Natural killer cell (primary cell): ENCODE data around the gene PKDREJ. TPM values are rescaled to one million over a fixed set of nuclear protein-coding genes. Genes with fewer than 3 reads are reported as not detected.

ENCODE experiments used
- ATAC-seq, 3 donors: fragments of 150-1000 bp in 2 of 3; fragments of 200-7000 bp in 1 of 3; cut with Tn5 transposase; 1 replicate in 1 of 3; 2 replicates in 2 of 3; pipeline ENCODE4 v1.10.0; 2021; ENCODE audit warnings: mild to moderate bottlenecking in 2 of 3, moderate library complexity in 2 of 3
- DNase-seq, 2 donors: peaks; one replicate each; pipeline versions ENCODE4 v3.0.0 to v3.0.0-alpha.2; 2013 to 2021; ENCODE audit warnings: mixed read lengths in 1 of 2
- H3K27ac ChIP-seq: one replicate; pipeline ENCODE4 v1.5.1; 2013; ENCODE audit warnings: mild to moderate bottlenecking, low read length
- H3K27me3 ChIP-seq: one replicate; pipeline ENCODE4 v1.6.1; 2013; ENCODE audit warnings: low read length; ENCODE audit not compliant: control insufficient read depth, insufficient read depth
- H3K36me3 ChIP-seq: one replicate; pipeline ENCODE4 v1.6.1; 2013; ENCODE audit warnings: low read length; ENCODE audit not compliant: control insufficient read depth, insufficient read depth
- H3K4me1 ChIP-seq: one replicate; pipeline ENCODE4 v1.6.1; 2013; ENCODE audit warnings: low read length; ENCODE audit not compliant: control insufficient read depth, insufficient read depth
- H3K4me3 ChIP-seq: one replicate; pipeline ENCODE4 v1.5.1; 2013; ENCODE audit warnings: low read length
- H3K9me3 ChIP-seq: one replicate; pipeline ENCODE4 v1.6.1; 2013; ENCODE audit warnings: low read length; ENCODE audit not compliant: control insufficient read depth, insufficient read depth
- H3K27ac Mint-ChIP-seq, 2 donors: one replicate each; pipeline ENCODE4 v1.8.0; 2022; ENCODE audit warnings: mild to moderate bottlenecking in 2 of 2, mixed read lengths in 2 of 2, moderate library complexity in 1 of 2
- H3K27me3 Mint-ChIP-seq, 2 donors: one replicate each; pipeline ENCODE4 v1.8.0; 2022; ENCODE audit warnings: low read depth in 2 of 2, mixed read lengths in 2 of 2
- H3K36me3 Mint-ChIP-seq: one replicate; pipeline ENCODE4 v1.8.0; 2022; ENCODE audit warnings: mixed read lengths
- H3K4me1 Mint-ChIP-seq, 2 donors: one replicate each; pipeline ENCODE4 v1.8.0; 2022; ENCODE audit warnings: mixed read lengths in 2 of 2
- H3K4me3 Mint-ChIP-seq: one replicate; pipeline ENCODE4 v1.8.0; 2022; ENCODE audit warnings: mild to moderate bottlenecking, moderate library complexity, mixed read lengths
- H3K9me3 Mint-ChIP-seq, 2 donors: one replicate each; pipeline ENCODE4 v1.8.0; 2022; ENCODE audit warnings: mixed read lengths in 2 of 2
- WGBS: methylation state at CpG from one replicate; pipeline ENCODE4 v1.1.7; 2013; ENCODE audit warnings: missing lambda C conversion rate; ENCODE audit not compliant: insufficient coverage; 5-methylcytosine and 5-hydroxymethylcytosine counted together
- intact Hi-C: fragments of 100-400 bp; cut with micrococcal nuclease; formaldehyde crosslinking; loops from one replicate; pipeline ENCODE4 v1.14.2; 2022
- total RNA-seq, 4 donors: library from RNA; stranded (reverse); fragments of 120-200 nt in 1 of 4; gene quantifications; one replicate each; pipeline versions ENCODE4 v1.2.3 to v1.2.4, GENCODE V29; 2013 to 2022
- TF ChIP-seq, protein P1 (sequence below): fragments of 200-600 bp; IDR thresholded peaks from one replicate; pipeline ENCODE4 v1.8.0; 2022; ENCODE audit warnings: antibody characterized with exemption

The PKDREJ gene
- total RNA-seq, 3 donors from 2014 or later (not counting 1 experiment from before 2014, with no cell fraction given) = 0.07 to 0.25 (median 0.20) TPM

DNA sequence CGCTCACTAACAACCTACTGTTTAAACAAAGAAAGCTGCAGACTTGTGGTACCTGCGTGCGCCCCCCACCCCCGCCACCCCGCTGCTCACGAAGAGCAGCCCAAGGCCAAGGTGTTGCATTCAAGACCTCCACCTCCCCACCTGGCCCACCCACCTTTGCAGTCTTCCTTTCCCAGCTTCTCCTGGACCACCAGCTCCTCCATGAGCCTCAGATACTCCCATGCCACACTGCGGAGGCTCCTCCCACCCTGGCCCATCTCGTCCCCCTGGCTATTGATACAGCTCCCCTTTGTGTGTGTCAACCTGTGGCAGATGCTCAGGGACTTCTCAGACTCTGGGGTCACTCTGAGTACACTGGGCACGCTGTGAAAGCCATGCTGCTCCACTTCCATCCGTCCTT lies 17.0 kb downstream of the PKDREJ start:
- H3K9me3 Mint-ChIP-seq = no peaks in the 10 kb centered on the region

DNA sequence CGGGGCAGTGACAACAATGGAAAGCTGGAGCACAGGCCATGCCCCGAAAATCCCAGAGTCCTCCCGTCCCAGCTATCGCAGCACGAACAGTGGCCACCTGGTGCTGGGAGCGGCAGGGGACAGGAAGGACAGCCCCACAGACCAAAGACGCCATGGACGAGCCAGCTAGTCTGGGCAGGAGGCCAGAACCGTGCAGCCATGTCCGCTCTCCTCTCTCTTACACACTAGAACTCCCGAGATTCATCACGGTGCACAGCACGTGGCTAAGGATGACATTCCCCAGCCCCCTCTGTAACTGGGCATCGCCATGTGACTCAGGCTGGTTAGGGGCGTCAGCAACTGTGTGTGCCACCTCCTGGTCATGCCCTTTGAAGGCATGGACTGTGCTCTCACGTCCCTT lies 17.6 kb downstream of the PKDREJ start:
- H3K27me3 ChIP-seq = no peaks in the 10 kb centered on the region
- no peak overlapping the region for H3K4me3 ChIP-seq
- Mint-ChIP-seq H3K27me3 (no peaks in the 10 kb centered on the region), H3K27ac (no peak overlapping the region), H3K4me1 (peaks cover 6 to 24% of the 10 kb centered on the region in 2 donors), H3K36me3 (no peaks in the 10 kb centered on the region), H3K4me3 (no peak overlapping the region), H3K9me3 (no peaks in the 10 kb centered on the region)
- peaks cover 13% of the 10 kb centered on the region for H3K4me1 ChIP-seq
- no peak for ATAC-seq
- 95% methylated on average over 16 of the region's 16 CpGs for whole genome bisulfite sequencing
- TF ChIP-seq, protein P1, sequence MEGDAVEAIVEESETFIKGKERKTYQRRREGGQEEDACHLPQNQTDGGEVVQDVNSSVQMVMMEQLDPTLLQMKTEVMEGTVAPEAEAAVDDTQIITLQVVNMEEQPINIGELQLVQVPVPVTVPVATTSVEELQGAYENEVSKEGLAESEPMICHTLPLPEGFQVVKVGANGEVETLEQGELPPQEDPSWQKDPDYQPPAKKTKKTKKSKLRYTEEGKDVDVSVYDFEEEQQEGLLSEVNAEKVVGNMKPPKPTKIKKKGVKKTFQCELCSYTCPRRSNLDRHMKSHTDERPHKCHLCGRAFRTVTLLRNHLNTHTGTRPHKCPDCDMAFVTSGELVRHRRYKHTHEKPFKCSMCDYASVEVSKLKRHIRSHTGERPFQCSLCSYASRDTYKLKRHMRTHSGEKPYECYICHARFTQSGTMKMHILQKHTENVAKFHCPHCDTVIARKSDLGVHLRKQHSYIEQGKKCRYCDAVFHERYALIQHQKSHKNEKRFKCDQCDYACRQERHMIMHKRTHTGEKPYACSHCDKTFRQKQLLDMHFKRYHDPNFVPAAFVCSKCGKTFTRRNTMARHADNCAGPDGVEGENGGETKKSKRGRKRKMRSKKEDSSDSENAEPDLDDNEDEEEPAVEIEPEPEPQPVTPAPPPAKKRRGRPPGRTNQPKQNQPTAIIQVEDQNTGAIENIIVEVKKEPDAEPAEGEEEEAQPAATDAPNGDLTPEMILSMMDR = no peak
- intact Hi-C loops = no loop called here
- peaks cover 10% of the 10 kb centered on the region for H3K36me3 ChIP-seq
- H3K27ac ChIP-seq = no peak overlapping the region
- no peaks in the 10 kb centered on the region for H3K9me3 ChIP-seq
- no peak for DNase-seq

More for the DNA sequence above, 17.0 kb downstream of the PKDREJ start:
- ATAC-seq (no peak), DNase-seq (no peak)
- H3K27me3 Mint-ChIP-seq = no peaks in the 10 kb centered on the region
- H3K36me3 Mint-ChIP-seq = no peaks in the 10 kb centered on the region
- Histone ChIP-seq H3K9me3 (no peaks in the 10 kb centered on the region), H3K36me3 (peaks cover 10% of the 10 kb centered on the region), H3K4me1 (peaks cover 15% of the 10 kb centered on the region), H3K27ac (no peak overlapping the region), H3K27me3 (no peaks in the 10 kb centered on the region), H3K4me3 (no peak overlapping the region)
- intact Hi-C loops = no loop called here
- H3K4me1 Mint-ChIP-seq = peaks cover 9 to 29% of the 10 kb centered on the region in 2 donors
- 97% methylated on average over 10 of the region's 10 CpGs for WGBS
- no peak overlapping the region for H3K27ac Mint-ChIP-seq
- TF ChIP-seq, protein P1 = no peak
- H3K4me3 Mint-ChIP-seq = no peak overlapping the region

DNA sequence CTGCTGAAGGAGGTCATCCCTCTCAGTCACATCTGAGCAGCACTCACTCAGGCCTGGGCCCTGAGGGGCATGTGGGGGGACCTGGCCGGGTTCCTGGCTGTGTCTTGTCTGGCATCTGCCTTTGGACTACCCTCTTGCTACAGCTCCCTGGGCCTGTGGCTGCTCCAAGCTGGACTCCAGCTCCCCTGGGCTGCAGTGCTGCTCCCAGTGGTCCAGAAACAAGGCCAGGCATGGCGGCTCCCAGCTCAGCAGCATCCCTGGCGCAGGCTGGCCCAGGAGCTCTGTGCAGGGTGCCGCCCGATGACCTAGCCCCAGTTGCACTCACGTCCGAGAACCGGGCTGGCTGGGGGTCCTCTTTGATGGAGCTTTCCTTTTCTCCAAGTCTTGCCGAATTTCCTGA lies 18.4 kb downstream of the PKDREJ start:
- H3K27me3 Mint-ChIP-seq = no peaks in the 10 kb centered on the region
- intact Hi-C loops = no loop called here
- ATAC-seq (no peak), DNase-seq (no peak)
- Histone ChIP-seq H3K27ac (no peak overlapping the region), H3K4me1 (peaks cover 19% of the 10 kb centered on the region), H3K9me3 (no peaks in the 10 kb centered on the region), H3K27me3 (no peaks in the 10 kb centered on the region), H3K4me3 (no peak overlapping the region), H3K36me3 (peaks cover 10% of the 10 kb centered on the region)
- no peaks in the 10 kb centered on the region for H3K36me3 Mint-ChIP-seq
- WGBS = 97% methylated on average over 9 of the region's 9 CpGs
- no peak overlapping the region for H3K4me3 Mint-ChIP-seq
- no peak overlapping the region for H3K27ac Mint-ChIP-seq
- TF ChIP-seq, protein P1 = no peak
- H3K9me3 Mint-ChIP-seq = no peaks in the 10 kb centered on the region
- H3K4me1 Mint-ChIP-seq = peaks cover 13 to 30% of the 10 kb centered on the region in 2 donors

DNA sequence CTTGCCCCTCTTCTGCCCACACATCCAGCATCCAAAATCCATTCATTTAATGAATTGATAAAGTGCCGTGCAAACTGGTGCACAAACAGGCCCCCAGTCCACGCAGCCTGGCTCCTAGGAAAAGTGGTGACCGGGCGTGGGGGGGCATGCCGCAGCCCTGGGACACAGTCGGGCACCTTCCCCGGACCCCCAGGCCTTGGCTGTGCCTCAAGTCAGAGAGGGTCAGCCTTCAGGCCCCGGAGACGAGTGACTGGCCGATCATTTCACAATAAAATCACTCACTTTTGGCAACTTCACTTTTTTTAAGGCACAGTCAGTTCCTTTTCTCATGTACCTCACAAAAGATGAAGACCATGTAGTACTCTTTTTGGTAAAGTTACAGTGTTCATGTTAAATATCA lies 21.1 kb downstream of the PKDREJ start:
- no peak overlapping the region for H3K27ac Mint-ChIP-seq
- no peak for ATAC-seq
- H3K36me3 Mint-ChIP-seq = no peaks in the 10 kb centered on the region

More for the DNA sequence above, 21.1 kb downstream of the PKDREJ start:
- H3K27me3 ChIP-seq = no peaks in the 10 kb centered on the region
- intact Hi-C loops = no loop called here
- Mint-ChIP-seq H3K4me3 (no peak overlapping the region), H3K9me3 (no peaks in the 10 kb centered on the region), H3K4me1 (peaks cover 19 to 37% of the 10 kb centered on the region in 2 donors), H3K27me3 (no peaks in the 10 kb centered on the region)
- WGBS = 92% methylated on average over 10 of the region's 10 CpGs
- H3K9me3 ChIP-seq = no peaks in the 10 kb centered on the region
- peaks cover 10% of the 10 kb centered on the region for H3K36me3 ChIP-seq
- H3K4me1 ChIP-seq = peaks cover 24% of the 10 kb centered on the region
- H3K27ac ChIP-seq = no peak overlapping the region
- no peak overlapping the region for H3K4me3 ChIP-seq
- DNase-seq = no peak
- TF ChIP-seq, protein P1 = no peak
